ENCODE results near the gene SND1.

DNA sequence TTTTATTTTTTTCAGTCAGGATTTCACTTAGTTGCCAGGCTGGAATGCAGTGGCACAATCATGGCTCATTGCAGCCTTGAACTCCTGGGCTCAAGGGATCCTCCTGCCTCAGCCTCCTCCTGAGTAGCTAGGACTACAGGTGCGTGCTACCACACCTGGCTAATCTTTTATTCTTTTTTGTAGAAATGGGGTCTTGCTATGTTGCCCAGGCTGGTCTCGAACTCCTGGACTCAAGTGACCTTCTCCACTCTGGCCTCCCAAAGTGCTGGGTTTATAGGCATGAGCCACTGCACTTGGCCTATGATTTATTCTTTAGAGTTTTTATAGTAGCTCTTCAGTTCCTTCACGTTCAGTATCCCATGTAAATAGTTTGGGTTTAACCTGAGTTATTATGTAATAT lies 5.5 kb downstream of the SND1 start:
- TF ChIP-seq, protein P1, sequence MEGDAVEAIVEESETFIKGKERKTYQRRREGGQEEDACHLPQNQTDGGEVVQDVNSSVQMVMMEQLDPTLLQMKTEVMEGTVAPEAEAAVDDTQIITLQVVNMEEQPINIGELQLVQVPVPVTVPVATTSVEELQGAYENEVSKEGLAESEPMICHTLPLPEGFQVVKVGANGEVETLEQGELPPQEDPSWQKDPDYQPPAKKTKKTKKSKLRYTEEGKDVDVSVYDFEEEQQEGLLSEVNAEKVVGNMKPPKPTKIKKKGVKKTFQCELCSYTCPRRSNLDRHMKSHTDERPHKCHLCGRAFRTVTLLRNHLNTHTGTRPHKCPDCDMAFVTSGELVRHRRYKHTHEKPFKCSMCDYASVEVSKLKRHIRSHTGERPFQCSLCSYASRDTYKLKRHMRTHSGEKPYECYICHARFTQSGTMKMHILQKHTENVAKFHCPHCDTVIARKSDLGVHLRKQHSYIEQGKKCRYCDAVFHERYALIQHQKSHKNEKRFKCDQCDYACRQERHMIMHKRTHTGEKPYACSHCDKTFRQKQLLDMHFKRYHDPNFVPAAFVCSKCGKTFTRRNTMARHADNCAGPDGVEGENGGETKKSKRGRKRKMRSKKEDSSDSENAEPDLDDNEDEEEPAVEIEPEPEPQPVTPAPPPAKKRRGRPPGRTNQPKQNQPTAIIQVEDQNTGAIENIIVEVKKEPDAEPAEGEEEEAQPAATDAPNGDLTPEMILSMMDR (conservative IDR thresholded peaks at IDR 0.05; ENCODE audit: low read depth, low read length): no peak
- TF ChIP-seq EZH2phosphoT487 (IDR thresholded peaks at IDR 0.05; ENCODE audit: borderline replicate concordance, low read length): no peak
- TF ChIP-seq EZH2 (IDR thresholded peaks at IDR 0.05; ENCODE audit: low read length, unreplicated experiment): no peak

Data from PC-3 (cell line).